ENCODE measurements around the gene TMEM63B. TPM values are rescaled to one million over a fixed set of nuclear protein-coding genes. Genes with fewer than 3 reads are reported as not detected.

The TMEM63B gene
- total and polyA plus RNA-seq, 2 of the 8 experiments (the other 6 are each of a cell fraction or from before 2014, with no cell fraction given): 61.1 to 96.8 TPM

- H3K9me3 ChIP-seq (ENCODE audit: insufficient read depth in 2 of 2, low read depth in 1 of 2, low read length in 1 of 2): no peaks in the 10 kb centered on the region
- H3K4ac ChIP-seq (replicated peaks; ENCODE audit: insufficient read length, low read depth, low read length): no peak overlapping the region
- no peak overlapping the region for H3K27ac ChIP-seq (ENCODE audit: low read depth, low read length)
- peak overlapping the region; percentile 25 for H4K91ac ChIP-seq (replicated peaks; ENCODE audit: insufficient read length, low read length)
- H4K8ac ChIP-seq (ENCODE audit: extremely low read depth, insufficient read depth, low read length): no peak overlapping the region
- no peak overlapping the region for H2AK5ac ChIP-seq (ENCODE audit: low read depth, low read length)
- CTCF ChIA-PET (ENCODE audit: partially characterized antibody): interaction anchor here (0.6 to 5.1 kb wide), 11 partner anchors 14 to 473 kb away, joined by 3 to 59 read pairs (median 4); no protein-coding TSS in a partner anchor
- H2BK120ac ChIP-seq (replicated peaks; ENCODE audit: low read depth, low read length): no peak overlapping the region
- no peaks in the 10 kb centered on the region for H3K36me3 ChIP-seq (ENCODE audit: control insufficient read depth in 2 of 4, insufficient read depth in 4 of 4, low read length in 3 of 4)
- TF ChIP-seq SRF (IDR thresholded peaks at IDR 0.05; ENCODE audit: low read depth, low read length): no peak
- no peak for TF ChIP-seq CBX8 (IDR thresholded peaks at IDR 0.05; ENCODE audit: borderline replicate concordance, low read depth, low read length)
- no peak for TF ChIP-seq E2F6 (IDR thresholded peaks at IDR 0.05)
- TF ChIP-seq EP300 (IDR thresholded peaks at IDR 0.05; ENCODE audit: borderline replicate concordance in 1 of 2, low read depth in 2 of 2, low read length in 2 of 2): no peak
- H2BK5ac ChIP-seq (ENCODE audit: low read depth, low read length): no peak overlapping the region; the same call in 1 of the 2 replicates
- H3K4me2 ChIP-seq (ENCODE audit: insufficient read depth in 1 of 2, low read depth in 2 of 2, low read length in 2 of 2): no peak overlapping the region
- POLR2A ChIA-PET (ENCODE audit: partially characterized antibody): interaction anchor here (1.1 kb wide), 1 partner anchor 171 kb away, joined by 3 read pairs; no protein-coding TSS in a partner anchor
- FAIRE-seq: no peak
- no peak overlapping the region for H3K14ac ChIP-seq (ENCODE audit: insufficient read length)
- H3K27me3 ChIP-seq (replicated peaks in 1 of 4; ENCODE audit: control insufficient read depth in 3 of 4, extremely low read depth in 1 of 4, insufficient read depth in 3 of 4, low read length in 3 of 4): no peaks in the 10 kb centered on the region; a peak in 1 of 7 replicates
- no peak overlapping the region for H4K5ac ChIP-seq (ENCODE audit: insufficient read length, low read depth, low read length)
- H3K9ac ChIP-seq (replicated peaks in 1 of 4; ENCODE audit: extremely low read depth in 1 of 4, low read depth in 3 of 4, low read length in 3 of 4): no peak overlapping the region
- H4K20me1 ChIP-seq (replicated peaks in 1 of 2; ENCODE audit: control insufficient read depth in 1 of 2, insufficient read depth in 2 of 2, low read length in 2 of 2): no peaks in the 10 kb centered on the region
- no peak overlapping the region for H2BK15ac ChIP-seq (ENCODE audit: low read length)
- no peak overlapping the region for H2AFZ ChIP-seq (ENCODE audit: low read length)
- no peaks in the 10 kb centered on the region for H3K79me1 ChIP-seq (ENCODE audit: low read depth, low read length)
- no peak overlapping the region for H3K56ac ChIP-seq (replicated peaks; ENCODE audit: insufficient read length, low read depth, low read length)
- H3K23me2 ChIP-seq (ENCODE audit: low read depth, low read length): no peaks in the 10 kb centered on the region
- WGBS, 2 experiments (ENCODE audit: extremely low coverage in 1 of 2, insufficient coverage in 1 of 2, insufficient read length in 1 of 2, insufficient replicate concordance in 2 of 2, low coverage in 1 of 2, low lambda C conversion rate in 2 of 2, missing lambda C conversion rate in 1 of 2): 94% methylated on average over 6 of the region's 6 CpGs; no CpG with 5 or more reads in 1 of the 2 experiments
- H3K23ac ChIP-seq (ENCODE audit: insufficient read length): no peak overlapping the region
- H3K4me1 ChIP-seq (replicated peaks in 1 of 4; ENCODE audit: control insufficient read depth in 3 of 4, insufficient read depth in 4 of 4, low read length in 3 of 4): peaks cover 0 to 7% (median 6%) of the 10 kb centered on the region in 4 experiments; a peak in 6 of 7 replicates
- no peak for DNase-seq (ENCODE audit: low read depth in 1 of 2, low spot score in 2 of 2)
- H3K18ac ChIP-seq (ENCODE audit: extremely low read depth, low read length): no peak overlapping the region
- H2BK20ac ChIP-seq (ENCODE audit: low read length): no peak overlapping the region
- no peak overlapping the region for H2BK12ac ChIP-seq (ENCODE audit: low read depth, low read length)
- H3K4me3 ChIP-seq (ENCODE audit: extremely low read depth in 1 of 4, insufficient read depth in 2 of 4, low read depth in 3 of 4, low read length in 4 of 4): no peak overlapping the region
- H3K79me2 ChIP-seq (ENCODE audit: control insufficient read depth in 1 of 2, insufficient read depth in 2 of 2, low read length in 2 of 2): no peaks in the 10 kb centered on the region
Measured at GRCh38 chr6:44081753-44082152, 45.6 kb upstream of the TMEM63B start.

Data from H1 (cell line).